ENCODE data around the gene FXR2.

Gene FXR2

GRCh38 chr17:7572338-7572587, 42.4 kb downstream of the FXR2 start:
- Histone ChIP-seq H3K27ac (ENCODE audit: low read depth, low read length) (peak overlapping the region; percentile 69), H4K91ac (ENCODE audit: low read depth, low read length) (peak overlapping the region; percentile 76), H3K14ac (ENCODE audit: low read length) (peak overlapping the region; percentile 62), H3K4me3 (ENCODE audit: low read depth, low read length) (peak overlapping the region; percentile 72), H3K79me2 (ENCODE audit: control insufficient read depth, insufficient read depth, low read length, poor library complexity) (peaks cover 14% of the 10 kb centered on the region), H3K9ac (ENCODE audit: low read length) (peak overlapping the region; percentile 97), H3K27me3 (ENCODE audit: insufficient read depth, low read length) (no peaks in the 10 kb centered on the region), H3K23ac (ENCODE audit: low read length) (peak overlapping the region; percentile 93), H3K79me1 (ENCODE audit: low read length) (peaks cover 12% of the 10 kb centered on the region), H4K12ac (ENCODE audit: low read depth, low read length) (peak overlapping the region; percentile 31), H2AK5ac (ENCODE audit: low read length) (no peak overlapping the region), H3K9me3 (ENCODE audit: insufficient read depth, low read depth, low read length) (peaks cover 2% of the 10 kb centered on the region), H2AFZ (ENCODE audit: insufficient read depth, low read length, poor library complexity) (no peak overlapping the region), H3K4me1 (ENCODE audit: control insufficient read depth in 1 of 2, insufficient read depth in 2 of 2, low read length in 2 of 2) (peaks cover 2 to 15% of the 10 kb centered on the region in 2 experiments), H3K4ac (ENCODE audit: low read depth, low read length) (peak overlapping the region; percentile 53), H3K36me3 (ENCODE audit: control insufficient read depth in 1 of 2, insufficient read depth in 2 of 2, low read length in 2 of 2) (peaks cover 42 to 61% of the 10 kb centered on the region in 2 experiments), H3K18ac (ENCODE audit: low read length) (peak overlapping the region; percentile 50), H4K8ac (ENCODE audit: low read depth, low read length) (peak overlapping the region; percentile 69), H2BK12ac (ENCODE audit: low read length) (no peak overlapping the region), H3K4me2 (ENCODE audit: low read length) (peak overlapping the region; percentile 97), H2BK120ac (ENCODE audit: insufficient read depth, low read length, poor library complexity) (peak overlapping the region; percentile 29), H2BK5ac (ENCODE audit: low read depth, low read length, poor library complexity) (no peak overlapping the region)
- DNase-seq: no peak
- no CpG with 5 or more reads among the region's 11 CpGs for WGBS (ENCODE audit: extremely low coverage, insufficient coverage, insufficient read length)

DNA sequence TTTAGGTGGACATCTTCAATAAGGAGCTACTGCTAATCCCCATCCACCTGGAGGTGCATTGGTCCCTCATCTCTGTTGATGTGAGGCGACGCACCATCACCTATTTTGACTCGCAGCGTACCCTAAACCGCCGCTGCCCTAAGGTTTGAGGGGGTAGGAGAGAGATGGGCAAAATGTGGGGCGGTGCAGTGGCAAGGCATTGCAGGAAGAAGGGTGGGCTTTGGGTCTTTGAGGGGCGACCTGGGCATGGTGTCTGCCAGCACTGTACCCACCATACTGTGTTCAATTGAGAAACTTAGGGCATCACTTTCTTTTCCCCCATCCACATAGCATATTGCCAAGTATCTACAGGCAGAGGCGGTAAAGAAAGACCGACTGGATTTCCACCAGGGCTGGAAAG, 44.3 kb downstream of the FXR2 start:
- no peak for DNase-seq
- Histone ChIP-seq H3K36me3 (ENCODE audit: control insufficient read depth in 1 of 2, insufficient read depth in 2 of 2, low read length in 2 of 2) (peaks cover 39 to 52% of the 10 kb centered on the region in 2 experiments), H2BK5ac (ENCODE audit: low read depth, low read length, poor library complexity) (no peak overlapping the region), H3K79me2 (ENCODE audit: control insufficient read depth, insufficient read depth, low read length, poor library complexity) (peaks cover 14% of the 10 kb centered on the region), H3K4me3 (ENCODE audit: low read depth, low read length) (no peak overlapping the region), H3K79me1 (ENCODE audit: low read length) (peaks cover 12% of the 10 kb centered on the region), H2AFZ (ENCODE audit: insufficient read depth, low read length, poor library complexity) (no peak overlapping the region), H3K4me2 (ENCODE audit: low read length) (no peak overlapping the region), H3K14ac (ENCODE audit: low read length) (no peak overlapping the region), H3K9ac (ENCODE audit: low read length) (no peak overlapping the region), H2AK5ac (ENCODE audit: low read length) (no peak overlapping the region), H2BK120ac (ENCODE audit: insufficient read depth, low read length, poor library complexity) (no peak overlapping the region), H4K8ac (ENCODE audit: low read depth, low read length) (no peak overlapping the region), H3K9me3 (ENCODE audit: insufficient read depth, low read depth, low read length) (peaks cover 2% of the 10 kb centered on the region), H3K4ac (ENCODE audit: low read depth, low read length) (no peak overlapping the region), H4K91ac (ENCODE audit: low read depth, low read length) (no peak overlapping the region), H3K18ac (ENCODE audit: low read length) (no peak overlapping the region), H2BK12ac (ENCODE audit: low read length) (no peak overlapping the region), H3K27me3 (ENCODE audit: insufficient read depth, low read length) (no peaks in the 10 kb centered on the region), H4K12ac (ENCODE audit: low read depth, low read length) (no peak overlapping the region), H3K4me1 (ENCODE audit: control insufficient read depth in 1 of 2, insufficient read depth in 2 of 2, low read length in 2 of 2) (peaks cover 2 to 14% of the 10 kb centered on the region in 2 experiments), H3K23ac (ENCODE audit: low read length) (no peak overlapping the region), H3K27ac (ENCODE audit: low read depth, low read length) (no peak overlapping the region)
- WGBS (ENCODE audit: extremely low coverage, insufficient coverage, insufficient read length): no CpG with 5 or more reads among the region's 10 CpGs

- Histone ChIP-seq H2BK120ac (ENCODE audit: insufficient read depth, low read length, poor library complexity) (no peak overlapping the region), H4K91ac (ENCODE audit: low read depth, low read length) (no peak overlapping the region), H2AK5ac (ENCODE audit: low read length) (no peak overlapping the region), H3K36me3 (ENCODE audit: control insufficient read depth in 1 of 2, insufficient read depth in 2 of 2, low read length in 2 of 2) (peaks cover 40 to 52% of the 10 kb centered on the region in 2 experiments), H3K27ac (ENCODE audit: low read depth, low read length) (no peak overlapping the region), H2BK12ac (ENCODE audit: low read length) (no peak overlapping the region), H3K23ac (ENCODE audit: low read length) (no peak overlapping the region), H3K27me3 (ENCODE audit: insufficient read depth, low read length) (no peaks in the 10 kb centered on the region), H3K79me2 (ENCODE audit: control insufficient read depth, insufficient read depth, low read length, poor library complexity) (peaks cover 14% of the 10 kb centered on the region), H3K4ac (ENCODE audit: low read depth, low read length) (no peak overlapping the region), H2BK5ac (ENCODE audit: low read depth, low read length, poor library complexity) (no peak overlapping the region), H3K79me1 (ENCODE audit: low read length) (peaks cover 12% of the 10 kb centered on the region), H3K4me2 (ENCODE audit: low read length) (no peak overlapping the region), H3K18ac (ENCODE audit: low read length) (no peak overlapping the region), H3K14ac (ENCODE audit: low read length) (no peak overlapping the region), H3K9me3 (ENCODE audit: insufficient read depth, low read depth, low read length) (peaks cover 2% of the 10 kb centered on the region), H4K8ac (ENCODE audit: low read depth, low read length) (no peak overlapping the region), H3K9ac (ENCODE audit: low read length) (no peak overlapping the region), H4K12ac (ENCODE audit: low read depth, low read length) (no peak overlapping the region), H3K4me1 (ENCODE audit: control insufficient read depth in 1 of 2, insufficient read depth in 2 of 2, low read length in 2 of 2) (peaks cover under 1 to 11% of the 10 kb centered on the region in 2 experiments), H3K4me3 (ENCODE audit: low read depth, low read length) (no peak overlapping the region), H2AFZ (ENCODE audit: insufficient read depth, low read length, poor library complexity) (no peak overlapping the region)
- no CpG with 5 or more reads among the region's 5 CpGs for WGBS (ENCODE audit: extremely low coverage, insufficient coverage, insufficient read length)
- DNase-seq: no peak
These were observed 45.1 kb downstream of the FXR2 start for GRCh38 chr17:7569571-7569970.

DNA sequence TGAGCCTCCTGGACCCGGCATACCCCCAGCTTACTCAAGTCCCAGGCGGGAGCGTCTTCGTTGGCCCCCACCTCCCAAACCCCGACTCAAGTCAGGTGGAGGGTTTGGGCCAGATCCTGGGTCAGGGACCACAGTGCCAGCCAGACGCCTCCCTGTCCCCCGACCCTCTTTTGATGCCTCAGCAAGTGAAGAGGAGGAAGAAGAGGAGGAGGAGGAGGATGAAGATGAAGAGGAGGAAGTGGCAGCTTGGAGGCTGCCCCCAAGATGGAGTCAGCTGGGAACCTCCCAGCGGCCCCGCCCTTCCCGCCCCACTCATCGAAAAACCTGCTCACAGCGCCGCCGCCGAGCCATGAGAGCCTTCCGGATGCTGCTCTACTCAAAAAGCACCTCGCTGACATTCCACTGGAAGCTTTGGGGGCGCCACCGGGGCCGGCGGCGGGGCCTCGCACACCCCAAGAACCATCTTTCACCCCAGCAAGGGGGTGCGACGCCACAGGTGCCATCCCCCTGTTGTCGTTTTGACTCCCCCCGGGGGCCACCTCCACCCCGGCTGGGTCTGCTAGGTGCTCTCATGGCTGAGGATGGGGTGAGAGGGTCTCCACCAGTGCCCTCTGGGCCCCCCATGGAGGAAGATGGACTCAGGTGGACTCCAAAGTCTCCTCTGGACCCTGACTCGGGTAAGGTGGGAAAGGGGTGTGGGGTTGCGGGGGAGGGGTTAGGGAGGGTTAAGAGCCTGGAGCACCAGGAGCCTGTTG, 51.4 kb downstream of the FXR2 start:
- no peak overlapping the region for H3K18ac ChIP-seq (ENCODE audit: low read length)
- no peak overlapping the region for H2AK5ac ChIP-seq (ENCODE audit: low read length)
- H3K23ac ChIP-seq (ENCODE audit: low read length): no peak overlapping the region
- no peak overlapping the region for H2AFZ ChIP-seq (ENCODE audit: insufficient read depth, low read length, poor library complexity)
- H3K9ac ChIP-seq (ENCODE audit: low read length): no peak overlapping the region
- H2BK120ac ChIP-seq (ENCODE audit: insufficient read depth, low read length, poor library complexity): no peak overlapping the region
- no peak overlapping the region for H4K12ac ChIP-seq (ENCODE audit: low read depth, low read length)
- WGBS (ENCODE audit: extremely low coverage, insufficient coverage, insufficient read length): no CpG with 5 or more reads among the region's 30 CpGs
- no peaks in the 10 kb centered on the region for H3K27me3 ChIP-seq (ENCODE audit: insufficient read depth, low read length)
- no peak overlapping the region for H3K4me3 ChIP-seq (ENCODE audit: low read depth, low read length)
- no peak overlapping the region for H4K91ac ChIP-seq (ENCODE audit: low read depth, low read length)
- peaks cover 0 to 10% of the 10 kb centered on the region in 2 experiments for H3K4me1 ChIP-seq (ENCODE audit: control insufficient read depth in 1 of 2, insufficient read depth in 2 of 2, low read length in 2 of 2)
- no peak overlapping the region for H2BK5ac ChIP-seq (ENCODE audit: low read depth, low read length, poor library complexity)
- no peak overlapping the region for H3K14ac ChIP-seq (ENCODE audit: low read length)
- no peak overlapping the region for H3K27ac ChIP-seq (ENCODE audit: low read depth, low read length)
- peak overlapping the region; percentile 87 for H3K4me2 ChIP-seq (ENCODE audit: low read length)
- H3K36me3 ChIP-seq (ENCODE audit: control insufficient read depth in 1 of 2, insufficient read depth in 2 of 2, low read length in 2 of 2): peaks cover 32% of the 10 kb centered on the region in 2 experiments
- DNase-seq: no peak
- no peaks in the 10 kb centered on the region for H3K9me3 ChIP-seq (ENCODE audit: insufficient read depth, low read depth, low read length)
- peak overlapping the region; percentile 83 for H3K4ac ChIP-seq (ENCODE audit: low read depth, low read length)
- H2BK12ac ChIP-seq (ENCODE audit: low read length): no peak overlapping the region
- H3K79me1 ChIP-seq (ENCODE audit: low read length): peaks cover 11% of the 10 kb centered on the region
- H4K8ac ChIP-seq (ENCODE audit: low read depth, low read length): no peak overlapping the region
- peaks cover 11% of the 10 kb centered on the region for H3K79me2 ChIP-seq (ENCODE audit: control insufficient read depth, insufficient read depth, low read length, poor library complexity)

Data from trophoblast cell (in vitro differentiated cells and primary cell).